Inflammatory macrophage treated with lipopolysaccharide for 1 hour (primary cell): ENCODE measurements around the gene ZNF155.
"Not testable (repeated sequence)": the region's sequence is repeated elsewhere in the genome, so short reads cannot be mapped to it uniquely, and the experiment has no call there.

Experiments used
- DNase-seq, 2 donors: peaks; one replicate each; pipeline ENCODE4 v3.0.0-alpha.2; 2020 to 2022

The ZNF155 gene

DNA sequence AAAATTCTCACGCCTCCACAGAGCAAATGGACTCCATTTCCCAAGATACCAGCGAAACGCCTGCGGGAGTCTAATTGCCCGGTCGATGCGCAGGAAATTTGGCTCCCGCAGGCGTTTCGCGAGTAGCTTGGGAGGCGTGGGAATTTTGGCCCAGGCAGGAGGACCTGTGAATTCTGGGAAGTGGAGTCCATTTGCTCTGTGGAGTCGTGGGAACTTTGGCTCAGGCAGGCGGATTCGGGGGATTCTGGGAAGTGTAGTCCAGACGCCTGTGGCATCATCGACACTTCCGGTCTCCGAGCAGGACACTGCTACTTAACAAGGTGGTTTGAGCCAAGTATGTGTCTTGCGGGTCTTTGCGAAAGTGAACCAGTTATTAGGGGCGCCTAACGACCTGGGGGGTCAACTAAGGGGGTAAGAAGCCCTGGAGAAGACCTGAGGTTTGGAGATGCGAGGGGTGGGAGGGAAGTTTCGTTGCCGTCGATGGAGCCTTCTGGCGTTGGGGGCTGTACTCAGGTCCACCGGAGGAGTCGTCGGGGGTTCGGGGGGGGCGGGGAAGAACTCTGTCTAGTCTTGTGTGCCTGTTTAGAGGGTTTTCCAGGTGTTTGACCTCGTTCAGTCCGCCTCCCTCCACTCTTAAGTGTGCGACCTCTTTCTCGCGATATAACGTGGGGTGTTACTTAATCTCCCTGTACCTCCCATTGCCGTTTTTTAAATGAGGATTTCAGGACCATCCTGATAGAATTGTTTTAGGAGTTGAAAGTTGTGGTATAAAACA, at the start of gene ZNF155:
Gene ZNF155, plus strand, starts transcription at position 277 of the 775 bp plus-strand sequence. CDS start 4,356 bp downstream, outside the sequence.
- peak; percentile 91 for DNase-seq

DNA sequence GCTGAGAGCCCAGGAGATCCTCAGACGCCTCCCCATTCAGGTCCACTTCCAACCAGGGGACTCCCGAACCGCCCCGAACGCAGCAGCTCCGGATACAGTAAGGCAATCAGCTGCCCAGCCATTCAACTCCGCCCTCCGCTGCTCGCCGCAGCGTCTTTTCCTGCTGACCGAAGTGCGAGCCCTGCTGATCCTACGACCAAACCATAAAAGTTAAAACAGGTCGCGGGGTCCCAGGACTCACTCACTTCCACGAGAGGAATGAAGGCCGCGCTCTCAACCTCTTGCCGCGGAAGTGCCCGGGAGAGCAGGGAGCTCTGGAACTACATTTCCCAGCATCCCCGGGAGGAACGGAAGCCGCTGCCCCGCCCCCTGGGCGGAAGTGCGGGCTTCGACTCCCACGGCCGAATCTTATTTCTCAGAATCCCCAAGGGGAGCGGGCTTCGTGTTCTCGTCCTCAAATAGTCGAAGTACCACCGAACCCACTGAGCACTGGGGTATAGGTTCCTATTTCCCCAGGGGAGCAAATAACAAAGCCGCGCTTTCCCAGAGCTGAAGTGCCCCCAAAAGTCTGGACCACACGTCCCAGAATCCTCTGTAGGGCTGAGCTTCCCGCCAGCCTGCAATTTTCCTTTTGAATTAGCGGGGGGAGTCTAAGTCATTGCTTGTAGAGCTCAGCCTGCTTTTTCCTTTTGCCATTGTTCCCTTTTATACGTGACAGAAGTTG, 48.8 kb upstream of the ZNF155 start, which contains the start of gene ZNF45:
Gene ZNF45, minus strand, starts transcription at position 298 of the 724 bp plus-strand sequence. CDS start 13,097 bp downstream, outside the sequence.
- DNase-seq = peak; percentile 86 to 95

DNA sequence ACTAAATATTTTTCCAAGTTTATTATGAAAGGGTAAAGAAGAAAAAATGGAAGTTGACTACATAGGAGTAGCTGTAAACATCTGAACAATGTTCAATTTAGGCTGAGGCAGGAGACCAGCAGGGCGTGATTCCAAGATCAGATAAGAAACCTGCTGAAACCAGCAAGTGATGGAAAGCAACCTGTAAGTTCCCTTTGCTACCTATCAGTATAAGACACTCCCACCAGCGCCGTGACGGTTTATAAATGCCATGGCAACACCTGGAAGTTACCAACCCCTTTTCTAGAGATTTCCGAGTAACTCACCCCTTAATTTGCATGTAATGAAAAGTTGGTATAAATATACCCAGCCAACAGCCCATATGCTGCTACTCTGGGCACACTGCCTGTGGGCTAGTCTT, 47.8 kb upstream of the ZNF155 start:
- DNase-seq = no peak

DNA sequence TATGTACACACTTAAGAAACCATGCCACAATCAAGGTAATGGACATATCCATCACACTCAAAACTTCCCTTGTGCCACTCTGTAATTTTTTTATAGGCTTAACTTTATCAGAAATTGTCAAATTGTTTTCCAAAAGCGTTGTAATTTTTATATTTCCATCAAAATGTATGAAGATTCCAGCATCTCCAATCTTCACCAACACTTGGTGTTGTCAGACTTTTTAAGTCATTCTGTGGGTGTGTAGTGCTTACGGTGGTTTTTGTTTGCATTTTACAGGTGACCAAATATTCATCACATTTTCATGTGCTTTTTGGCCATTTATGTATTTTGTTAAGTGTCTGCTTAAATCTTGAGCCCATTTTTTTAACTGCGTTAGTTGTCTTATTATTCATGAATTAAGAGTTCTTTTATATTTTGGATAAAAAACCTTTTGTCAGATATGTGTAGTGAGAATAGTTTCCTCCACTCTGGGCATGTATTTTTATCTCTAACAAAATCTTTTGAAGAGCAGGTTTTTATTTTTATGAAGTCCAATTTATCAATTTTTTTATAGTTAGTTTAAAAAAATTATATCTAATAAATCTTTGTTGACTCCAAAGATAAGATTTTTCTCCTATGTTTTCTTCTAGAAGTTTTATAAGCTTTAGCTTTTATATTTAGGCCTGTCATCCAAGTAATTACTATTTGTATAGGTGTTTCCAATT, 44.3 kb upstream of the ZNF155 start:
- DNase-seq = no peak

DNA sequence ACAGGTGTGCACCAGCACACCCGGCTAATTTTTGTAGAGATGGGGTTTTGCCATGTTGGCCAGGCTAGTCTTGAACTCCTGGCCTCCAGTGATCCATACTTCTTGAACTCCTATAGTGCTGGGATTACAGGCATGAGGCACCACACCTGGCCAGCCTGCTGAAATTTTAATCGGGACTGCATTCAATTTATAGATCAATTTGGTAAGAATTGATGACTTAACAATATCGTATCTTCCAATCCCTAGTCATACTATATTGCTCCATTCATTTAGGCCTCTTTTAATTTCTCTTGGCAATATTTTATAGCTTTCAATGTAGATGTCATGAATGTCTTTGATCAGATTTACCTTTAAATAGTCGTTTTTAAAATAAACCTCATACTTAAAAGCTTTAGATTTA, 43.3 kb upstream of the ZNF155 start:
- no peak for DNase-seq

DNA sequence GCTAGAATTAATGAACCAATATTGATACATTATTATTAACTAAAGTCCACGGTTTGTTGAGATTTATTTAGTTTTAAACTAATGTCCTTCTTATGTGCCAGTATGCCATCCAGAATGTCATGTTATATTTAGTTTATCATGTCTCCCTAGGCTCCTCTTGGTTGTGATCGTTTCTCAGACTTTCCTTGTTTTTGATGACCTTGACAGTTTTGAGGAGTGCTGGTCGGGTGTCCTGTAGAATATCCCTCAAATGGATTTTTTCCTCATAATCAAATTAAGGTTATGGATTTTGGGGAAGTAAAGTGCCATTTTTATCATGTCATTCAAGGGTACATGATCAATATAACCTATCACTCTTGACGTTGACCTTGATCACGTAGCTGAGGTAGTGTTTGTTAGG, 42.8 kb upstream of the ZNF155 start:
- no peak for DNase-seq

DNA sequence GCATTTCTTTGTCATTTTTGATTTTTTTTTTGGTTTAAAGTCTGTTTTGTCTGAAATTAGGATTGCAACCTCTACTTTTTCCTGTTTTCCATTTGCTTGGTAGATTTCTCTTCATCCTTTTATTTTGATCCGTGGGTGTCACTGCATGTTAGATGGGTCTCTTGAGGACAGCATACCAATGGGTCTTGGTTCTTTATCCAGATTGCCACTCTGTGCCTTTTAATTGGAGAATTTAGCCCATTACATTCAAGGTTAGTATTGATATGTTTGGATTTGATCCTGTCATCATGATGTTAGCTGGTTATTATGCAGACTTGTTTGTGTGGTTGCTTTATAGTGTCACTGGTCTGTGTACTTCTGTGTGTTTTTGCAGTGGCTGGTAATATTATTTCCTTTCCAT, 36.6 kb upstream of the ZNF155 start:
- not testable (repeated sequence) for DNase-seq

DNA sequence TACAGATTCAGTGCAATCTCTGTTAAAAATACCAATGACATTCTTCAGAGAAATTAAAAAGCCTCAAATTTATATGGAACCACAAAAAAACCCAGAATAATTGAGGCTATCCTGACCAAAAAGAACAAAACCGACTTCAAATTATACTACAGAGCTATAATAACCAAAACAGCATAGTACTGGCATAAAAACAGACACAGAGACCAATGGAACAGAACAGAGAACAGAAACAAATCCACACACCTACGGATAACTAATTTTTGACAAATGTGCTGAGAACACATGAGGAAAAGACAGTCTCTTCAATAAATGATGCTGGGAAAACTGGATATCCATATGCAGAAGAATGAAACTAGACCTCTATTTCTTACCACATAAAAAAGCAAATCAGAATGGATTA, 34.2 kb upstream of the ZNF155 start:
- DNase-seq = not testable (repeated sequence)

DNA sequence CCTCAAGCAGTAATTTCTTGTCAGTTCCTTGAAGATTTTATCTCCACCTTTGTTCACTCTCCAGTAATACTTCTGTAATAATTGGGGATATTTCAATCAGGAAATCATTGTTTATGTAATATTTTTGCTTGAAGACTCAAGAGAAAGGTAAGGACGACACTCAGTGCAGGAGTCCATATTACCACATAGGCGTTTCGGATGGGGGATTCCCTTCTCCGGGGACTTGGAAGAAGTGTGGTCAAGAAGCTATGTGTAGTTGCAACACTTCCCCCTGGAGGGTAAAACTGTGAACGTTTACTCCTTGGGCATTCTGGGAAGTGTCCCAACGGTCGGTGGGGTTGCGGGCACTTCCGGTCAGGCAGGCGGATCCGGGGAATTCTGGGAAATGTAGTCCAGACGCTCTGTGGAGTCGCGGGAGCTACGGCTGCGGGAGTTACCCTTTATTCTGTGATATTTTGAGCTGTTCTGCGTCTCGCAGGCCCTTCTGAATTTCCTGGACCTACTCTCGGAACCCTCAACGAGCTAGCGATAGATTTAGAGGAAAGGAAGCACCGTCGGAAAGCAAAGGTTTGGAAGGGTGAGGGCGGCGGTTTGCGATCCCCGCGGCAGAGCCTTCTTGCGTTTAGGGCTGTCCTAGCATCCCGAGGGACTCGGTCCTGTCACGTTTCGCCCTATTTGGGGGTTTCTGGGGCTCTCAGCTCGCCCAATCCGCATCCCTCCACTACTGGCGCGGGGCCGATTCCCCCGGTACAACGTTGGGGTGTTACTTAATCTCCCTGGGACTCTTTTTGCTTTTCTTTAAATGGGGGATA, 32.9 kb upstream of the ZNF155 start, which contains the start of gene ZNF221:
Gene ZNF221, plus strand, starts transcription at position 395 of the 812 bp plus-strand sequence. CDS start 11,499 bp downstream, outside the sequence.
- peak; percentile 97 to 99 for DNase-seq

DNA sequence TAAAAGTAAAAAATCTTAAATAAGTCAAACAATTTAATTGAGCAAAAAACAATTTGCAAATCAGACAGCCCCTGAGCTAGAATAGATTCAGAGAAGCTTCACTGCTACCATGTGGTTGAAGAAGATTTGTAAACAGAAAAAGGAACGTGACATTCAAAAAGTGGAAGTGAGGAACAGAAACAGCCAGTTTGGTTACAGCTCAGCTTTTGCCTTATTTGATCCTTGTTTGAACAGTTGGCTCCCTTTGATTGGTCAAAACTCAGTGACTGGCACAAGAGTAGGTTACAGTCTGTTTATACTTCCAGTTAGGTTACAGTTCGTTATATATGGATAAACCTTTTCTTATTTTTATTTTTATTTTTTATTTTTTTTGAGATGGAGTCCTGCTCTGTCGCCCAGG, 27.2 kb upstream of the ZNF155 start:
- no peak for DNase-seq

DNA sequence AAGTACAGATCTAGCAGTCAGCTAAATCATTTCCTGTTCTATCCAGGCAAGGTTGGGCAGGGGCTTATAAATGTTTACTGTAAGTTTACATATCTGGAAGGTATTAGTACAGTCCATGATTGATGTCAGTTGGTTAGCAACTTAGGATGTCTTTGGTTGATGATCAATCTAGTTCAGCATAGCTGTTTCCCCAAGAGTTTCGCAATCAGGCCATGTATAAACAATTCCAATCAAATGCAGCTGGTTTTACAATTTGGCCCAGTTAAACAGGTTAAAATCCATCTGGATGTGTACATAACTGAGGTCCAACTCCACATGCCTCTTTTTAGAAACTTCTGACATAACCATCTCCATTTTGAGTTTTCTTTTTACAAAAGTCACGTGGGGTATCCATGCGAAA, 26.1 kb upstream of the ZNF155 start:
- DNase-seq = no peak

DNA sequence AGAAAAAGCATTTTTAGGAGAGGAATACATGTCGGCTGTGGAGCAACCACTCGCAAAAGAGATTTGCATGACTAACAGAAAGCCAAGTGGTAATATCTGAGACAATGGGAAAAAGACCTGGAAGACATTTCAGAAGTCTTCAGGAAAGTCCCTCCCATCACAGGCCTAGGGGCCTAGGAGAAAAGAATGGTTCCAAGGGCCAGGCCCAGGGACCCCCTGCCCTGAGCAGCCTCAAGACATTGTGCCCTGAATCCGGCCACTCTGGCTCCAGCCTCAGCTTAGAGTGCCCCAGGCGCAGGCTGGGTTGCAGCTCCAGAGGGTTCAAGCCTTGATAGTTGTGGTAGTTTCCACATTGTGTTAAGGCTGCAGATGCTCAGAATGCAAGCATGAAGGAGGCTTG, 23.6 kb upstream of the ZNF155 start:
- DNase-seq = no peak

DNA sequence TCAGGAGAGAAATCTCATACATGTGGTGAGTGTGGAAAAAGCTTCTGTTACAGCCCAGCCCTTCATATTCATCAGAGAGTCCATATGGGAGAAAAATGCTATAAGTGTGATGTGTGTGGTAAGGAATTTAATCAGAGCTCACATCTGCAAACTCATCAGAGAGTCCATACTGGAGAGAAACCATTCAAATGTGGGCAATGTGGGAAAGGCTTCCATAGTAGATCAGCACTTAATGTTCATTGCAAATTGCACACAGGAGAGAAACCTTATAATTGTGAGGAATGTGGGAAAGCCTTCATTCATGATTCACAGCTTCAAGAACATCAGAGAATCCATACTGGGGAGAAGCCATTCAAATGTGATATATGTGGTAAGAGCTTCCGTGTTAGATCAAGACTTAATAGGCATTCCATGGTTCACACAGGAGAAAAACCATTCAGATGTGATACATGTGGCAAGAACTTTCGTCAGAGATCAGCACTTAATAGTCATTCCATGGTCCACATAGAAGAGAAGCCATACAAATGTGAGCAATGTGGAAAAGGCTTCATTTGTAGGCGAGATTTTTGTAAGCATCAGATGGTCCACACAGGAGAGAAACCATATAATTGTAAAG, 17.8 kb upstream of the ZNF155 start:
- no peak for DNase-seq

DNA sequence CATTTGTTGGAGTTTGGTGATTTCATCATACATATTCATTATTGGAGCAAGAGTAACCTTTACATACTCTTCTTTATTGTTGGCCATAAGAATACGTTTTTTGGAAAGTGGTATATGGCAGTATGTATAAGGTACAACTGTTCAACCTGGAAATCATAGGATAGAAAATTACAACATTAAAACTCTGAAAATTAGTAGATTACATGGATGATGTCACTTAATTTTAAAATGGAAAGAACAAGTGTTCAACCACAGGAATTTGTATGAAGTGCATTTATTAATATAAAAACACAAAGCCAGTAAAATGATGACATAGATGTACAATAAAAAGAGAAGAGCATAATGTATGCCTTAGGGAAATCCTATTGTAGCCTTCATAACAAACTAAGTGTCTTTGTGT, 7.3 kb upstream of the ZNF155 start:
- no peak for DNase-seq

DNA sequence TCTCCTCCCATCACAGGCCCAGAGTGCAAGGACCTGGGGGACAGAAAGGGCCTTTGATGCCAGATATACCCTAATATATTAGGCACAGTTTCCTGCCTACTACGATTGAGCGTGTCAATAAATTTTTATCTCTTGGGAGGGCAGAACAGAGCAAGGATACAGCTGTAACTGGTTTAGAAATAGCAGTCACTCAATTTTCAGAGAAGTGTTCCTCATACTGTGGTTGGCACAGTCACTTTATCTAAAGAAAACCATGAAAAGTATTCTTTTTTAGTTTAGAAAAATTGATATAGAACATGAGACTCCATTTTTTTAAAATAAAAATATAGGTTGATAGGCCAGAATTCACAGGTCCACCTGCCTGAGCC, 460 bp upstream of the ZNF155 start:
- DNase-seq = peak in 1 of 2 donors; percentile 1

DNA sequence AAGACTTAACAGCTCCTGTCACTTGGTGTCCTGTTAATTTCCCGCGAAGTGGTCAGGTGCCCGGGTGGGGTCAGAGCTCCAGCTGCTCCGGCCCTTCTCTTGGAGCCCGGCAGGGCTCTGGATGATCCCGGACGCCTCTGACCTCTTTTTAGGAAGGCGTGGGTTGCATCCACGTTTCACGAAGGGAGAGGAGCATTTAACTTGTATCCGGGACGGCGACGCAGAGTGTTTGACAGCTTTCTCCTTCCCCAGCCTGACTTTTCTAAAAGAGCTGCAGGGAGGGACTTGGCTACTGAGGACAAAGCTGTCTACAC, 656 bp downstream of the ZNF155 start:
- DNase-seq = peak in 1 of 2 donors; percentile 26

DNA sequence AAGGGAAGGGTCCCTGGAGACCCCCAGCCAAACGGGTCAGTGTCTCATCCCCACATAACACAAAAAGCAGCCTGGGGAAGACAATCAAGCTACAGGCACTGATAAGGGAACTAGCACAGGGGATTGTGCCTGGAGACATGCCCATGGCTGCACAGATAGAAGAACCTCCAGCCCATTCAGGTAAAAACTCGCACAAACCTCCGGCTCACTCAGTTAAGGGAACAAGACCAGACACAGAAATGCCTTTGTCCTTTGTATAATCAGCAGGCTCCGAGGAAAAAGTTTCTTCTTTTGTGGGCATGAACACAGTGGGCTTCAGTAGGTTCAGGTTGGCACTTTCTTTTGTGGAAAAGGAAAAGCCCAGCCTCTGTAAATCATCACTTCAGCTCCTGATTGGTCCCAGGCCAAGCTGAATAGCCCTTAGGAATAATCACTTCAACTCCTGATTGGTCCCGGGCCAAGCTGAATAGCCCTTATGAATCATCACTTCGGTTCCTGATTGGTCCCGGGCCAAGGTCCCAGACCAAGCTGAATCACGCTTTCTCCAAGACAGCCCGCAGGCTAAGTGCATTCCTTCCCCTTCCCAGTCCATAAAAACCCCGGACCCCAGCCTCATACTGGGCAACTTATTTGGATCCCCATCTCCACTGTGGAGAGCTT, 13.8 kb downstream of the ZNF155 start:
- no peak for DNase-seq

DNA sequence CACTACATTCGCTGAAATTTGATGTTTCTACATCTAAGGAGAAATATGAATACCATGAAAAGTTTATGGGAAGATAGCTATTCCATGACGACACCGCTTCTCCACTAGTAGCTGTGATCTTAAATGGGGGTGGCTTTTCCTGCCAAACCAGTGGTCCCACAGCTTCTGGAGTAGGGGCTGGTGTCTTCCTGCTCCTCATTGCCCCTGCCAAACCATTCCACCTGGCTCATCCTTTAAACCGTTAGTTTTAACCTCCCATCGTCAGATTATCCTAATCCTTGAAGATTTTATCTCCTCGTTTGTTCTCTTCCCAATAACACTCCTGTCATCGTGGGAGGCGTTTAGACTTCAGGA, 18.2 kb downstream of the ZNF155 start:
- no peak for DNase-seq

DNA sequence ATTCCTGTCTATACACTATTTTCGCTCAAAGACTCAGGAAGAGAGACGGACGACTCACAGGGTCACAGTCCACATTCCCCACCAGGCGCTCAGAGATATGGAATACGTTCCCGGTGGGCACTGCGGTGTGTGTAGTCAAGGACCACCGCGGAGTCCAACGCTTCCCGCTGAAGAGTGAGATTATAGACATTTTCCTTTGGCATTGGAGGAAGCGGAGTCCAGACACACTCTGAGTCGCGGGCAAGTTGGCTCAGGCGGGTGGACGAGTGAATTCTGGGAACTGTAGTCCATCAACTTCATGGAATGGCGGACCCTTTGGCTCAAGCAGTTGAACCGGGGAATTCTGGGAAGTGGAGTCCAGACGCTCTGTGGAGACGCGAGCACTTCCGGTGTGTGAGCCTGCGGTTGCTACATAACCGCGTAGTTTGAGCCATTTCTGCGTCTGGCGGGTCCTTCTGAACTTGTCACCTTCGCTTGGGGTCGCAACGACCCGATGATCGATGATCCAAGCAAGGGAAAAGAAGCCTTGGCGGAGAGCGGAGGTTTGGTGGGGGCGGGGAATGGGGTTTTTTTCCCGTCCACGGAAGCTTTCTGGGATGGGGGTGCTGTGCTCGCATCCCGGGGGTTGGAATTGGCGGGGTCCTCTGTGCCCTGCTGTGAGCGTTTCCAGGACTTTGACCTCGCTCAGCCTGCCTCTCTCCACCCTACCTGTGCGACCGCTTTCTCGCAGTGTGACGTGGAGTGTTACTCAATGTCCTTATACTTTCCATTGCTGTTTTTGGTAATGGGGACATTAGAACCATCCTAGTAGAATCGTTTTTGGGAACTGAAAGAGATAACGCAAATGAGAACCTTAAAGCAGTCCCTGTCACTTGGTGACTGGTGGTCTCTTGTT, 18.8 kb downstream of the ZNF155 start, which contains the start of gene ZNF230:
Gene ZNF230, plus strand, starts transcription at position 392 of the 895 bp plus-strand sequence. CDS start 4,122 bp downstream, outside the sequence.
- peak; percentile 97 for DNase-seq

DNA sequence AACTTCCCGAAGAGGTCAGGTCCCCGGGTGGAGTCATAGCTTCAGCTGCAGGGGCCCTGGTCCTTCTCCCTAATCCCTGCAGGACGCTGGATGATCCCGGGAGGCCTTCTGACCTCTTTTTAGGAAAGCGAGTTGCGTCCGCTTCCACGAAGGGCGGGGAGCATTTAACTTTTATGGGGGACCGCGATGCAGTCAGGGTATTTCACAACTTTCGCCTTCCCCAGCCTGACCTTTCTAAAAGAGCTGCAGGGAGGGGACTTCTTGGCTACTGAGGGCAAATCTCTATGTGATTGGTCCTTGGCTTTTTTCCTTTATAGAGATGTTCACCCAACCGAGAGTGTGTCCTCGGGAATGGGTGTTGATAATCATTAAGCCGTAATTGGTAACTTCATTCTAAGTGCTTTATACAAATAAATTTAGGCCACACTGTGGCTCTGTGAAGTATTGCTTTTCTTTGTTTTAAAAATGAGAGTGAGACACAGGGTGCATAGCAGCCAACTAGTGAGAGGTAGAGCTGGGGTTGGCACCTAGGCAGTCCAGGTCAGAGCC, 19.5 kb downstream of the ZNF155 start:
- DNase-seq = peak; percentile 21 to 37
